ENCODE results near the gene AGPS. TPM values are rescaled to one million over a fixed set of nuclear protein-coding genes. Genes with fewer than 3 reads are reported as not detected.

The AGPS gene
- total and polyA plus RNA-seq, 9 of the 15 experiments (the other 6 are each of a cell fraction or from before 2014, with no cell fraction given): 15.5 to 211 (median 63.1) TPM

DNA sequence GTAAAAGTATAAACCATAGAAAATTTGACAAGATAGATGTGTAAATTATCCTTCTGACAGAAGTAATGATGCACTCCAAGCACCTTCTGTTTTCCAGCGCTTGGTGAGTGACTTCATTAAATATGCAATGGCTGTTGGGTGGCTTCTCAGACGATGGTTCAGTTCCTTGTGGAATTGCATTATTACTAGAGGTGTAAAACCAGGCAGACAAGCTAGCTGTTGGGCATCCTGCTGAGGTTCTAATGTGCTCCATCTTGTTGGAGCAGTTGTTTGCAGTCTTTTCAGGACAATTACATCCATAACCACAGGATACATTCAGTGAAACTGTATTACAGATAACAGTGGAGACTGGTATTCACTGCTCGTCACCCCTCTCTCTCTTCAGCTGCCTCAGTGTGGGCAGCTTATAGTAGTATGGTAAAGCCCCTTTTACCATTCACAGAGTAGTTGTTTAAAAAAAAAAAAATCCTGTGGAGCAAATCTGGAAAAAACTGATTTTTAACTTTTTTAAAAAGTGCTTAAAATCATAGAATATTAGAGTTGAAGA is 143.5 kb downstream of the AGPS start:
- Histone ChIP-seq H3K4me3 (no peak overlapping the region), H3K27ac (ENCODE audit: extremely low read depth, low read depth, low read length) (no peak overlapping the region), H3K4me1 (replicated peaks in 1 of 2; ENCODE audit: control insufficient read depth in 2 of 2, insufficient read depth in 2 of 2, low read length in 2 of 2) (no peaks in the 10 kb centered on the region), H3K36me3 (ENCODE audit: control insufficient read depth, insufficient read depth, low read length) (peaks cover 12% of the 10 kb centered on the region; the same call in 2 of the 3 replicates), H3K79me2 (ENCODE audit: control insufficient read depth, insufficient read depth, low read length) (no peaks in the 10 kb centered on the region), H3K4me2 (ENCODE audit: insufficient read depth, low read length) (no peak overlapping the region), H2AFZ (ENCODE audit: low read depth, low read length) (no peak overlapping the region), H4K20me1 (replicated peaks; ENCODE audit: control insufficient read depth, insufficient read depth, low read length) (no peaks in the 10 kb centered on the region), H3K9me3 (replicated peaks; ENCODE audit: control insufficient read depth, insufficient read depth, low read depth, low read length) (no peaks in the 10 kb centered on the region), H3K9me1 (ENCODE audit: control insufficient read depth, insufficient read depth, low read length) (no peaks in the 10 kb centered on the region), H3K9ac (ENCODE audit: insufficient read depth in 1 of 2, low read depth in 2 of 2, low read length in 2 of 2) (no peak overlapping the region), H3K27me3 (ENCODE audit: control insufficient read depth in 2 of 2, insufficient read depth in 2 of 2, low read length in 2 of 2) (no peaks in the 10 kb centered on the region)
- TF ChIP-seq ATF1 (CRISPR knock-in tag; IDR thresholded peaks at IDR 0.05): no peak
- TF ChIP-seq ATF1 (tag; IDR thresholded peaks at IDR 0.05): no peak
- in situ Hi-C loops (cut with MboI): no loop called here
- no peak for FAIRE-seq
- DNase-seq (ENCODE audit: extremely low read depth in 1 of 4, low spot score in 3 of 4): no peak
- CTCF ChIA-PET (ENCODE audit: low intra/inter-chr PET ratio): no interaction called here
- POLR2A ChIA-PET: interaction anchor here (0.8 to 2.7 kb wide), 2 partner anchors 14 to 21 kb away, joined by 5 read pairs; no protein-coding TSS in a partner anchor
- BruUV-seq (replicated peaks): no TSS peak
- no peak; the same call in 2 of the 3 replicates for ATAC-seq
- WGBS (ENCODE audit: insufficient coverage, low coverage, missing lambda C conversion rate): 81% methylated on average over 3 of the region's 3 CpGs
- intact Hi-C loops (cut with micrococcal nuclease): no loop called here

DNA sequence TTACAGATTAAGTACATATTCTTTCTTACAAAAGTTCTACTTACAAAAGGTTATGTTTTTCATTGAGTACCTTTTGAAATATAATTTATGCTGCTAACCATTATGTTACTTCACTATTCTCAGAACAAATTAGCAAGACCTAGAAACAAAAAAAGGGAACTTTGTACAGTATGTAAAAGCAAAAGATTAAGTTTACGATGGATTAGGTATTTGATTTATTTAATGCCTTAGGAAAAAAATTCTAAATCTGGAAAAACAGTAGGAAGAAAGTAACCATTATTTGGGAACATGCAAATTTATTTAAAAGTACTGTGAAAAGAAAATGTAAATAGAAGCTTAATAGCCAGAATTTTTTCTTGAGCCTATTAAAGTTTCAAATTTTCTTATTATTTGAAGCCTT is 144.6 kb downstream of the AGPS start:
- FAIRE-seq (no peak), ATAC-seq (no peak), DNase-seq (ENCODE audit: extremely low read depth in 1 of 4, low spot score in 3 of 4) (no peak)
- Histone ChIP-seq H3K4me2 (ENCODE audit: insufficient read depth, low read length) (no peak overlapping the region), H3K36me3 (ENCODE audit: control insufficient read depth, insufficient read depth, low read length) (peaks cover 12% of the 10 kb centered on the region; the same call in 2 of the 3 replicates), H3K4me3 (no peak overlapping the region), H3K79me2 (ENCODE audit: control insufficient read depth, insufficient read depth, low read length) (no peaks in the 10 kb centered on the region), H3K4me1 (replicated peaks in 1 of 2; ENCODE audit: control insufficient read depth in 2 of 2, insufficient read depth in 2 of 2, low read length in 2 of 2) (no peaks in the 10 kb centered on the region), H3K9me3 (replicated peaks; ENCODE audit: control insufficient read depth, insufficient read depth, low read depth, low read length) (no peaks in the 10 kb centered on the region), H2AFZ (ENCODE audit: low read depth, low read length) (no peak overlapping the region), H3K27me3 (ENCODE audit: control insufficient read depth in 2 of 2, insufficient read depth in 2 of 2, low read length in 2 of 2) (no peaks in the 10 kb centered on the region), H3K9ac (ENCODE audit: insufficient read depth in 1 of 2, low read depth in 2 of 2, low read length in 2 of 2) (no peak overlapping the region), H3K27ac (ENCODE audit: extremely low read depth, low read depth, low read length) (no peak overlapping the region), H3K9me1 (ENCODE audit: control insufficient read depth, insufficient read depth, low read length) (no peaks in the 10 kb centered on the region), H4K20me1 (replicated peaks; ENCODE audit: control insufficient read depth, insufficient read depth, low read length) (no peaks in the 10 kb centered on the region)
- CTCF ChIA-PET (ENCODE audit: low intra/inter-chr PET ratio): no interaction called here
- TF ChIP-seq ZNF699 (CRISPR knock-in tag; IDR thresholded peaks at IDR 0.05; ENCODE audit: insufficient replicate concordance) (no peak), HDGF (IDR thresholded peaks at IDR 0.05) (no peak), NEUROD1 (IDR thresholded peaks at IDR 0.05; ENCODE audit: borderline replicate concordance, low read depth, low read length, partially characterized antibody) (no peak), SRSF7 (optimal IDR thresholded peaks at IDR 0.05; ENCODE audit: low read depth, low read length) (no peak), TAF15 (IDR thresholded peaks at IDR 0.05; ENCODE audit: low read depth, low read length) (no peak), ZNF24 (IDR thresholded peaks at IDR 0.05) (no peak), TEAD2 (tag; IDR thresholded peaks at IDR 0.05) (no peak), PYGO2 (tag; IDR thresholded peaks at IDR 0.05) (no peak)
- TF ChIP-seq, protein P1, sequence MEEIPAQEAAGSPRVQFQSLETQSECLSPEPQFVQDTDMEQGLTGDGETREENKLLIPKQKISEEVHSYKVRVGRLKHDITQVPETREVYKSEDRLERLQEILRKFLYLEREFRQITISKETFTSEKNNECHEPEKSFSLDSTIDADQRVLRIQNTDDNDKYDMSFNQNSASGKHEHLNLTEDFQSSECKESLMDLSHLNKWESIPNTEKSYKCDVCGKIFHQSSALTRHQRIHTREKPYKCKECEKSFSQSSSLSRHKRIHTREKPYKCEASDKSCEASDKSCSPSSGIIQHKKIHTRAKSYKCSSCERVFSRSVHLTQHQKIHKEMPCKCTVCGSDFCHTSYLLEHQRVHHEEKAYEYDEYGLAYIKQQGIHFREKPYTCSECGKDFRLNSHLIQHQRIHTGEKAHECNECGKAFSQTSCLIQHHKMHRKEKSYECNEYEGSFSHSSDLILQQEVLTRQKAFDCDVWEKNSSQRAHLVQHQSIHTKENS (CRISPR knock-in tag; IDR thresholded peaks at IDR 0.05): no peak
- TF ChIP-seq, protein P2, sequence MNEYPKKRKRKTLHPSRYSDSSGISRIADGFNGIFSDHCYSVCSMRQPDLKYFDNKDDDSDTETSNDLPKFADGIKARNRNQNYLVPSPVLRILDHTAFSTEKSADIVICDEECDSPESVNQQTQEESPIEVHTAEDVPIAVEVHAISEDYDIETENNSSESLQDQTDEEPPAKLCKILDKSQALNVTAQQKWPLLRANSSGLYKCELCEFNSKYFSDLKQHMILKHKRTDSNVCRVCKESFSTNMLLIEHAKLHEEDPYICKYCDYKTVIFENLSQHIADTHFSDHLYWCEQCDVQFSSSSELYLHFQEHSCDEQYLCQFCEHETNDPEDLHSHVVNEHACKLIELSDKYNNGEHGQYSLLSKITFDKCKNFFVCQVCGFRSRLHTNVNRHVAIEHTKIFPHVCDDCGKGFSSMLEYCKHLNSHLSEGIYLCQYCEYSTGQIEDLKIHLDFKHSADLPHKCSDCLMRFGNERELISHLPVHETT (CRISPR knock-in tag; conservative IDR thresholded peaks at IDR 0.05 in 1 of 2, IDR thresholded peaks at IDR 0.05 in 1 of 2): no peak
- no TSS peak for BruUV-seq (replicated peaks)
- intact Hi-C loops (cut with micrococcal nuclease) (no loop called here), in situ Hi-C loops (cut with MboI) (no loop called here)
- POLR2A ChIA-PET: interaction anchor here (1.5 to 2.7 kb wide), 2 partner anchors 9 to 22 kb away, joined by 5 to 7 read pairs; no protein-coding TSS in a partner anchor
- 95% methylated on average over 1 of the region's 1 CpG for WGBS (ENCODE audit: insufficient coverage, low coverage, missing lambda C conversion rate)
